ENCODE measurements around the gene PTOV1. TPM values are rescaled to one million over a fixed set of nuclear protein-coding genes. Genes with fewer than 3 reads are reported as not detected.
A peak's percentile ranks its signal among the peaks of the same experiment; 100 is the strongest.

PTOV1 gene
- total and polyA plus RNA-seq, 3 donors from 2014 or later: 235 to 260 (median 257) TPM

GRCh38 chr19:49869009-49869483 lies 18.1 kb downstream of the PTOV1 start:
- 1% methylated on average over 14 to 15 of the region's 15 CpGs for WGBS, 2 donors
- H3K27me3 ChIP-seq: no peaks in the 10 kb centered on the region
- peak overlapping the region; percentile 84 to 96 for H3K27ac ChIP-seq
- no peaks in the 10 kb centered on the region for H3K36me3 ChIP-seq (ENCODE audit: low read depth, missing control alignments)
- H3K4me1 ChIP-seq: peaks cover 42% of the 10 kb centered on the region
- H3K9me3 ChIP-seq: no peaks in the 10 kb centered on the region
- no peak for DNase-seq
- peak overlapping the region; percentile 56 to 63 for H3K4me3 ChIP-seq
- intact Hi-C loops (cut with DNase I; ENCODE audit: low total_unique reads): no loop called here
- TF ChIP-seq POLR2A (IDR thresholded peaks at IDR 0.05): no peak
- TF ChIP-seq CTCF (IDR thresholded peaks at IDR 0.05): no peak

- intact Hi-C loops (cut with DNase I; ENCODE audit: low total_unique reads): no loop called here
- peak; percentile 97 for DNase-seq
- H3K36me3 ChIP-seq (ENCODE audit: low read depth, missing control alignments): no peaks in the 10 kb centered on the region
- no peaks in the 10 kb centered on the region for H3K9me3 ChIP-seq
- H3K27ac ChIP-seq: peak overlapping the region; percentile 85 to 96
- H3K4me3 ChIP-seq: peak overlapping the region; percentile 56 to 63
- peak in 2 of 3 experiments; percentile 39 for TF ChIP-seq CTCF (IDR thresholded peaks at IDR 0.05)
- peak; percentile 9 for TF ChIP-seq POLR2A (IDR thresholded peaks at IDR 0.05)
- H3K27me3 ChIP-seq: no peaks in the 10 kb centered on the region
- WGBS, 2 donors: 0 to 1% methylated on average over 15 to 67 of the region's 67 CpGs
- peaks cover 42% of the 10 kb centered on the region for H3K4me1 ChIP-seq
Observed at GRCh38 chr19:49869484-49870308, 18.7 kb downstream of the PTOV1 start.

GRCh38 chr19:49870309-49870901 lies 19.4 kb downstream of the PTOV1 start:
- no peak for DNase-seq
- 39 to 42% methylated on average over 7 to 15 of the region's 15 CpGs for WGBS, 2 donors
- Histone ChIP-seq H3K27ac (peak overlapping the region; percentile 85 to 92), H3K27me3 (no peaks in the 10 kb centered on the region), H3K4me1 (peaks cover 41% of the 10 kb centered on the region), H3K4me3 (peak overlapping the region in 1 of 2 donors; percentile 63), H3K9me3 (no peaks in the 10 kb centered on the region), H3K36me3 (ENCODE audit: low read depth, missing control alignments) (no peaks in the 10 kb centered on the region)
- intact Hi-C loops (cut with DNase I; ENCODE audit: low total_unique reads): no loop called here
- TF ChIP-seq CTCF (IDR thresholded peaks at IDR 0.05) (no peak), POLR2A (IDR thresholded peaks at IDR 0.05) (no peak)

- Histone ChIP-seq H3K4me1 (peaks cover 35% of the 10 kb centered on the region), H3K27me3 (no peaks in the 10 kb centered on the region), H3K4me3 (no peak overlapping the region), H3K9me3 (no peaks in the 10 kb centered on the region), H3K36me3 (ENCODE audit: low read depth, missing control alignments) (no peaks in the 10 kb centered on the region), H3K27ac (no peak overlapping the region)
- intact Hi-C loops (cut with DNase I; ENCODE audit: low total_unique reads): no loop called here
- TF ChIP-seq CTCF (IDR thresholded peaks at IDR 0.05): no peak
- TF ChIP-seq POLR2A (IDR thresholded peaks at IDR 0.05): no peak
- DNase-seq: no peak
- 87 to 97% methylated on average over 10 to 17 of the region's 17 CpGs for WGBS, 2 donors
Observed at GRCh38 chr19:49871349-49871985, 20.5 kb downstream of the PTOV1 start.

All from testis (tissue), 3 donors.